Right atrium auricular region (tissue), 2 donors: Measurements from ENCODE around the gene DHRS3. TPM values are rescaled to one million over a fixed set of nuclear protein-coding genes. Genes with fewer than 3 reads are reported as not detected.
"Not testable (repeated sequence)": the region's sequence is repeated elsewhere in the genome, so short reads cannot be mapped to it uniquely, and the experiment has no call there.

ENCODE experiments used
- DNase-seq: peaks from one replicate; pipeline ENCODE4 v3.0.0-alpha.2; 2019; ENCODE audit warnings: low spot score
- H3K27ac ChIP-seq, 2 donors: fragments of 200-600 bp; sonication (generic); 1 replicate in 1 of 2; 2 replicates in 1 of 2; pipeline ENCODE4 v1.5.1; 2016 to 2019
- H3K27me3 ChIP-seq, 2 donors: fragments of 200-600 bp; sonication (generic); one replicate each; pipeline versions ENCODE4 v1.5.1 to v1.6.0; 2017 to 2019
- H3K36me3 ChIP-seq: fragments of 200-600 bp; sonication (generic); one replicate; pipeline ENCODE4 v1.5.1; 2016
- H3K4me1 ChIP-seq, 2 donors: fragments of 200-600 bp; sonication (generic); one replicate each; pipeline versions ENCODE4 v1.5.1 to v1.6.0; 2017 to 2019
- H3K4me3 ChIP-seq, 2 donors: fragments of 200-600 bp; sonication (generic); 1 replicate in 1 of 2; 2 replicates in 1 of 2; pipeline ENCODE4 v1.5.1; 2017 to 2019; ENCODE audit warnings: mild to moderate bottlenecking in 1 of 2, moderate library complexity in 1 of 2
- H3K9me3 ChIP-seq, 2 donors: fragments of 200-600 bp; sonication (generic); one replicate each; pipeline ENCODE4 v1.5.1; 2019
- microRNA-seq, 2 donors: library from miRNA; unstranded; fragments of <30 nt; microRNA quantifications; one replicate each; pipeline ENCODE4, GENCODE V29; 2016 to 2017; ENCODE audit warnings: borderline number of aligned reads in 2 of 2, borderline replicate concordance in 1 of 2
- total RNA-seq, 2 donors: library from RNA; depleted of rRNA; stranded (reverse); fragments of >200 nt; gene quantifications; one replicate each; pipeline ENCODE4 v1.1.0, GENCODE V29; 2016
- TF ChIP-seq, protein P1 (sequence below), 2 donors: fragments of 200-600 bp; sonication (generic); IDR thresholded peaks; one replicate each; pipeline ENCODE4 v1.5.1; 2019; ENCODE audit warnings: antibody characterized with exemption in 2 of 2

Gene DHRS3
- total RNA-seq, 2 donors from 2014 or later: 50.4 to 78.9 TPM

- H3K36me3 ChIP-seq: no peaks in the 10 kb centered on the region
- no peak overlapping the region for H3K4me3 ChIP-seq
- H3K4me1 ChIP-seq: peaks cover 0 to 10% of the 10 kb centered on the region in 2 donors
- TF ChIP-seq, protein P1, sequence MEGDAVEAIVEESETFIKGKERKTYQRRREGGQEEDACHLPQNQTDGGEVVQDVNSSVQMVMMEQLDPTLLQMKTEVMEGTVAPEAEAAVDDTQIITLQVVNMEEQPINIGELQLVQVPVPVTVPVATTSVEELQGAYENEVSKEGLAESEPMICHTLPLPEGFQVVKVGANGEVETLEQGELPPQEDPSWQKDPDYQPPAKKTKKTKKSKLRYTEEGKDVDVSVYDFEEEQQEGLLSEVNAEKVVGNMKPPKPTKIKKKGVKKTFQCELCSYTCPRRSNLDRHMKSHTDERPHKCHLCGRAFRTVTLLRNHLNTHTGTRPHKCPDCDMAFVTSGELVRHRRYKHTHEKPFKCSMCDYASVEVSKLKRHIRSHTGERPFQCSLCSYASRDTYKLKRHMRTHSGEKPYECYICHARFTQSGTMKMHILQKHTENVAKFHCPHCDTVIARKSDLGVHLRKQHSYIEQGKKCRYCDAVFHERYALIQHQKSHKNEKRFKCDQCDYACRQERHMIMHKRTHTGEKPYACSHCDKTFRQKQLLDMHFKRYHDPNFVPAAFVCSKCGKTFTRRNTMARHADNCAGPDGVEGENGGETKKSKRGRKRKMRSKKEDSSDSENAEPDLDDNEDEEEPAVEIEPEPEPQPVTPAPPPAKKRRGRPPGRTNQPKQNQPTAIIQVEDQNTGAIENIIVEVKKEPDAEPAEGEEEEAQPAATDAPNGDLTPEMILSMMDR (IDR thresholded peaks at IDR 0.05): no peak
- DNase-seq: no peak
- H3K27me3 ChIP-seq: no peaks in the 10 kb centered on the region
- no peak overlapping the region for H3K27ac ChIP-seq
- no peaks in the 10 kb centered on the region for H3K9me3 ChIP-seq
Measured at GRCh38 chr1:12524266-12524665, 93.7 kb downstream of the DHRS3 start.

DNA sequence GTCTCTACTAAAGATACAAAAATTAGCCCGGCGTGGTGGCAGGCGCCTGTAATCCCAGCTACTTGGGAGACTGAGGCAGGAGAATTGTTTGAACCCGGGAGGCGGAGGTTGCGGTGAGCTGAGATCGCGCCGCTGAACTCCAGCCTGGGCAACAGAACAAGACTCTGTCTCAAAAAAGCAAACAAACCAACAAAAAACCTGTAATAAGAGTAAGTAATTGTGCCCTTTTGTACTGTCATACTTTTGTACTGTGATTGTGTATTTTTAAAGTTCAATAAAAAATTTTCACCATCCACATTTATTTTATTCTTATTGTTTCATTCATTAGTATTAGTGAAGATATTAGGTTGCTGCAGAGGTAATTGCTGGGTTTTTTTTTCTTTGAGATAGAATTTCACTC is 95.2 kb downstream of the DHRS3 start:
- H3K4me3 ChIP-seq, H3K36me3 ChIP-seq, H3K27me3 ChIP-seq, DNase-seq, H3K9me3 ChIP-seq, H3K27ac ChIP-seq: not testable (repeated sequence)
- H3K4me1 ChIP-seq: peaks cover 0 to 15% of the 10 kb centered on the region in 2 donors

- Histone ChIP-seq H3K36me3 (no peaks in the 10 kb centered on the region), H3K4me1 (peaks cover 0 to 15% of the 10 kb centered on the region in 2 donors), H3K27ac (no peak overlapping the region), H3K27me3 (no peaks in the 10 kb centered on the region), H3K9me3 (no peaks in the 10 kb centered on the region), H3K4me3 (no peak overlapping the region)
- TF ChIP-seq, protein P1 (IDR thresholded peaks at IDR 0.05): no peak
- DNase-seq: no peak
Measured at GRCh38 chr1:12521096-12521495, 96.9 kb downstream of the DHRS3 start.

DNA sequence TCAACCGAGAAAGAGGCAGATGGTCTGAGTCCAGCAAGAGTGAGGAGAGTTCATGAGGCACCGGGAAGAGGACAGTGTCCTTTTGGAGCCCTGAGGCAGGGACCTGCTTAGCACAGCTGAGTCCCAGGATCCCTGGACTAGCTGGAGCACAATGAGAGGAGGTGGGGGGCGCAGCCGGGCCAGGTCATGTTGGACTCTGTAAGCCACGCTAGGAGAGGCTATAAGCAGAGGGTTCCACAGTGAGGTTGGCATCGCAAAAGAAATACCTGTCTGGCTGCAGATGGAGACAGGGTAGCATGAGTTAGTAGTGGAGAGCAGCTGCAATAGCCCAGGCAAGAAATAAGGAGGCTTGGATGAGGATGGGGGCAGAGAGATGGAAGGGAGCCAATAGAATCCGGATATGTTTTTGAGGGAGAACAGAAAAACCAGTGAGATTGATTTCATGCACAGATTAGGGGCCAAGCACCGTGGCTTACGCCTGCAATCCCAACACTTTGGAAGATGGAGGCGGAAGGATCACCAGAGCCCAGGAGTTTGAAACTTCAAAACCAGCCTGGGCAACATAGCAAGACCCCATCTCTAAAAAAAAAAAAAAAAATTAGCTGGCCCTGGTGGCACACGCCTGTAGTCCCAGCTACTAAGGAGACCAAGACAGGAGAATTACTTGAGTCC is 98.2 kb downstream of the DHRS3 start:
- TF ChIP-seq, protein P1 (IDR thresholded peaks at IDR 0.05): no peak
- H3K27ac ChIP-seq: peak overlapping the region in 1 of 2 donors; percentile 48
- H3K4me3 ChIP-seq: no peak overlapping the region
- no peaks in the 10 kb centered on the region for H3K36me3 ChIP-seq
- DNase-seq: no peak
- peaks cover 0 to 16% of the 10 kb centered on the region in 2 donors for H3K4me1 ChIP-seq
- H3K27me3 ChIP-seq: no peaks in the 10 kb centered on the region
- no peaks in the 10 kb centered on the region for H3K9me3 ChIP-seq

- peak overlapping the region in 1 of 2 donors; percentile 9 for H3K4me3 ChIP-seq
- no peaks in the 10 kb centered on the region for H3K27me3 ChIP-seq
- no peaks in the 10 kb centered on the region for H3K9me3 ChIP-seq
- TF ChIP-seq, protein P1 (IDR thresholded peaks at IDR 0.05): no peak
- peaks cover 0 to 23% of the 10 kb centered on the region in 2 donors for H3K4me1 ChIP-seq
- peak; percentile 93 for DNase-seq
- peak overlapping the region; percentile 28 to 48 for H3K27ac ChIP-seq
- H3K36me3 ChIP-seq: no peaks in the 10 kb centered on the region
Measured at GRCh38 chr1:12518931-12519692, 98.9 kb downstream of the DHRS3 start.

Small RNA genes lying within 50 kb of the gene (microRNA-seq; reads per million reads assigned to microRNA genes)
- gene MIR6730: 0 reads per million in 2 donors

Other genes with a start within 250 kb of the DHRS3 start
- gene AADACL4, start 25.9 kb upstream of the DHRS3 start, total RNA-seq: not detected
- gene AADACL3, start 97.9 kb upstream of the DHRS3 start, total RNA-seq: not detected
- not detected for gene CFAP107, start 128.0 kb upstream of the DHRS3 start, total RNA-seq
- gene PRAMEF12, start 155.5 kb upstream of the DHRS3 start, total RNA-seq: not detected
- not detected for gene PRAMEF1, start 173.2 kb upstream of the DHRS3 start, total RNA-seq
- gene PRAMEF11, start 213.2 kb upstream of the DHRS3 start, total RNA-seq: not detected
- not detected for gene HNRNPCL1, start 230.5 kb upstream of the DHRS3 start, total RNA-seq
- not detected for gene PRAMEF2, start 238.9 kb upstream of the DHRS3 start, total RNA-seq